ENCODE data around the gene NEK9.
"Not testable (repeated sequence)": the region's sequence is repeated elsewhere in the genome, so short reads cannot be mapped to it uniquely, and the experiment has no call there.

The NEK9 gene

GRCh38 chr14:75141967-75142366 is 15.1 kb upstream of the NEK9 start:
- Histone ChIP-seq H3K27me3 (ENCODE audit: control insufficient read depth, insufficient read depth, low read length) (no peaks in the 10 kb centered on the region), H3K4me3 (ENCODE audit: low read length) (no peak overlapping the region), H3K9ac (ENCODE audit: low read length) (no peak overlapping the region), H3K4me1 (ENCODE audit: control insufficient read depth, insufficient read depth, low read length) (peaks cover 11% of the 10 kb centered on the region), H3K36me3 (ENCODE audit: control insufficient read depth, insufficient read depth, low read length) (peaks cover 5% of the 10 kb centered on the region), H3K27ac (ENCODE audit: low read depth, low read length) (no peak overlapping the region)

DNA sequence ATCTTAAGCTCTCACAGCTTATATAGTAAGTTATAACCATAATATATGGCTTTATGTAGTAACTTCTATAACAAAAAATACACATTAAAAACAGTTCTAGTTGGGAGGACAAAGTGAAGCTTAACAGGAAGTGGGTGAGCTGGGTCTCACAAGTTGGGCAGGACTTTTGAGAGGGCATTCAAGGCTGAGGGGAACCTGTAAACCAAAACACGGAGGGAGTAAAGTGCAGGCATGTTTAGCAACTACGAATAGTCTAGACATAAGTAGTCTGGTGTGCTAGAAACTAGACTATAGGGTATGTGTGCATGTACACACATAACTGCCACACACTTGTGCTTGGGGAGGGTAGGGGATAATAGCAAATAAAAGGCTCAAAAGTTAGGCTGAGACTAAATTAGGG is 14.2 kb upstream of the NEK9 start:
- peaks cover 5% of the 10 kb centered on the region for H3K36me3 ChIP-seq (ENCODE audit: control insufficient read depth, insufficient read depth, low read length)
- H3K27me3 ChIP-seq (ENCODE audit: control insufficient read depth, insufficient read depth, low read length), result no peaks in the 10 kb centered on the region
- no peak overlapping the region for H3K4me3 ChIP-seq (ENCODE audit: low read length)
- H3K9ac ChIP-seq (ENCODE audit: low read length), result no peak overlapping the region
- no peak overlapping the region for H3K27ac ChIP-seq (ENCODE audit: low read depth, low read length)
- peaks cover 11% of the 10 kb centered on the region for H3K4me1 ChIP-seq (ENCODE audit: control insufficient read depth, insufficient read depth, low read length)

GRCh38 chr14:75140620-75141019 is 13.8 kb upstream of the NEK9 start:
- Histone ChIP-seq H3K4me3 (ENCODE audit: low read length) (no peak overlapping the region), H3K27me3 (ENCODE audit: control insufficient read depth, insufficient read depth, low read length) (no peaks in the 10 kb centered on the region), H3K4me1 (ENCODE audit: control insufficient read depth, insufficient read depth, low read length) (peaks cover 11% of the 10 kb centered on the region), H3K27ac (ENCODE audit: low read depth, low read length) (no peak overlapping the region), H3K36me3 (ENCODE audit: control insufficient read depth, insufficient read depth, low read length) (peaks cover 6% of the 10 kb centered on the region), H3K9ac (ENCODE audit: low read length) (no peak overlapping the region)

DNA sequence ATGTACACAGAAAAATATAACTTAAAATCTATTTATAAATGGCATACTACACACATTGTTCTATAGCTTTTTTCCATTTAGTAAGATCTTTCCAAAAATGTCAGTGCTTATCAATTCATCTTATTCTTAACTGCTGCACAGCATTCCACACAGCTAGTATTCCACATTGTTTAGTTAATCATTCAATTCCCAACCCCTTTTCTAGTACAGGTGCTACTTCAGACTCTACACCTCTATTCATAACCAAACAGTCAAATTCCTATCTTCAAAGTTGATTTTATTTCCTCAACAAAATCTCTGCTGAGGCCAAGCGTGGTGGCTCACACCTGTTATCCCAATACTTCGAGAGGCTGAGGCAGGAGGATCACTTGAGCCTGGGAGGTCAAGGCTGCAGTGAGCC is 12.3 kb upstream of the NEK9 start:
- Histone ChIP-seq H3K4me1 (ENCODE audit: control insufficient read depth, insufficient read depth, low read length) (peaks cover 11% of the 10 kb centered on the region), H3K27ac (ENCODE audit: low read depth, low read length) (no peak overlapping the region)

DNA sequence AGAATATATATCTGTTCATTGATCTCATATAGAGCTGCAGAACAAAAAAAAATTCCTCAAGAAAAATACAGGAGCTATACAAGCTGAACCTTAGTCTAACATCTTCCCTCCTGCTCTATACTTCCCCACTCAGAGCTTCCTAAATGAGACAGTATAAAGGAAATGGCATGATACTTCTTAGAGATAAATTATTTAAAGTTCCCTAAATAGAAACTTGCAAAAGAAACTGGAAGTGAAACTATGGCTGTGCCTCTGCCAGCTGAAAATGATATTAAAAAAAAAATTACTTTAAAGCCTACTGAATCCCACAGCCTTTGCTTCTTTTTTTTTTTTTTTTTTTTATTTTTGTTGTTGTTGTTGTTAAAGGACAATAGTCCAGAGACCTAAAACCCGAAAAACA is 11.6 kb upstream of the NEK9 start:
- Histone ChIP-seq H3K4me1 (ENCODE audit: control insufficient read depth, insufficient read depth, low read length) (peaks cover 11% of the 10 kb centered on the region), H3K27me3 (ENCODE audit: control insufficient read depth, insufficient read depth, low read length) (no peaks in the 10 kb centered on the region), H3K9ac (ENCODE audit: low read length) (no peak overlapping the region), H3K27ac (ENCODE audit: low read depth, low read length) (no peak overlapping the region), H3K36me3 (ENCODE audit: control insufficient read depth, insufficient read depth, low read length) (peaks cover 3% of the 10 kb centered on the region), H3K4me3 (ENCODE audit: low read length) (no peak overlapping the region)

More for the DNA sequence above, 12.3 kb upstream of the NEK9 start:
- Histone ChIP-seq H3K9ac (ENCODE audit: low read length) (no peak overlapping the region), H3K27me3 (ENCODE audit: control insufficient read depth, insufficient read depth, low read length) (no peaks in the 10 kb centered on the region), H3K36me3 (ENCODE audit: control insufficient read depth, insufficient read depth, low read length) (peaks cover 3% of the 10 kb centered on the region), H3K4me3 (ENCODE audit: low read length) (no peak overlapping the region)

DNA sequence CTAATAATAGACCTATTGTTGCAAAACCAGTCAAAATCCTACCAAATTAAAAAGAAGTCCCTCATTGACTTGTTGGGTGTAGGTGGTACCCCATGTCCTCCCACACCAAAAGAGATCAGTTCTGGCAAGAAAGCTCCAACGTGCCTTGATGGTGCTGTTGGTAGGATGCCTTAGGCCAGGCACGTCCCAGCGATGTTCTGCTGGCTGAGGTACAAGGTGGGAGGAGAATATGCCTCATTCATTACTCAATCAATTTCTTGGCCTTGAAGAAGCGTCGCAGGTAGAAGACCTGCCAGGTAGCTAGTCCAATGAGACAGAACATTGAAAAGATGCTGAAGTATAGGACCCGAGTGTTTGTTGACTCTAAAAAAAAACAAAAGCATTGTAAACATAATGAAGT is 7.8 kb upstream of the NEK9 start:
- no peak overlapping the region for H3K9ac ChIP-seq (ENCODE audit: low read length)
- H3K27ac ChIP-seq (ENCODE audit: low read depth, low read length), result no peak overlapping the region
- H3K4me3 ChIP-seq (ENCODE audit: low read length), result no peak overlapping the region
- H3K27me3 ChIP-seq (ENCODE audit: control insufficient read depth, insufficient read depth, low read length), result no peaks in the 10 kb centered on the region
- peaks cover 3% of the 10 kb centered on the region for H3K4me1 ChIP-seq (ENCODE audit: control insufficient read depth, insufficient read depth, low read length)
- peaks cover 8% of the 10 kb centered on the region for H3K36me3 ChIP-seq (ENCODE audit: control insufficient read depth, insufficient read depth, low read length)

DNA sequence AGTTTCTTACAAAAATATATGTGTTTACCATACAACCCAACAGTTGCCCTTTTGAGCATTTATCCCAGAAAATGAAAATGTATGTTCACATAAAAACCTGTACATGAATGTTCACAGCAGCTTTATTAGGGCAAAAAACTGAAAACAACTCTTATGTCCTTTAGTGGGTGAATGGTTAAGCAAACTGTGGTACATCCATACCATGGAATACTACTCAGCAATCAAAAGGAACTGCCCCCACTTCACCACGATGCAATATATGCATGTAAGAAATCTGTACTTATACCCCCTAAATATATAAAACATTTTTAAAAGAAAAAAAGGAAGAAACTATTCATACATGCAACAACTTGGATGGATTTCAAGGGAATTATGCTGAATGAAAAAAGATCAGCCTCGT is 6.7 kb upstream of the NEK9 start:
- H3K27ac ChIP-seq (ENCODE audit: low read depth, low read length), result no peak overlapping the region
- H3K4me1 ChIP-seq (ENCODE audit: control insufficient read depth, insufficient read depth, low read length), result peaks cover 5% of the 10 kb centered on the region
- no peaks in the 10 kb centered on the region for H3K27me3 ChIP-seq (ENCODE audit: control insufficient read depth, insufficient read depth, low read length)
- peaks cover 8% of the 10 kb centered on the region for H3K36me3 ChIP-seq (ENCODE audit: control insufficient read depth, insufficient read depth, low read length)
- H3K9ac ChIP-seq (ENCODE audit: low read length), result no peak overlapping the region
- no peak overlapping the region for H3K4me3 ChIP-seq (ENCODE audit: low read length)

GRCh38 chr14:75132382-75133086 is 5.7 kb upstream of the NEK9 start:
- Histone ChIP-seq H3K27me3 (ENCODE audit: control insufficient read depth, insufficient read depth, low read length) (no peaks in the 10 kb centered on the region), H3K36me3 (ENCODE audit: control insufficient read depth, insufficient read depth, low read length) (peaks cover 8% of the 10 kb centered on the region), H3K4me1 (ENCODE audit: control insufficient read depth, insufficient read depth, low read length) (peaks cover 6% of the 10 kb centered on the region), H3K27ac (ENCODE audit: low read depth, low read length) (no peak overlapping the region), H3K4me3 (ENCODE audit: low read length) (no peak overlapping the region), H3K9ac (ENCODE audit: low read length) (no peak overlapping the region)

- Histone ChIP-seq H3K4me1 (ENCODE audit: control insufficient read depth, insufficient read depth, low read length) (peaks cover 14% of the 10 kb centered on the region), H3K36me3 (ENCODE audit: control insufficient read depth, insufficient read depth, low read length) (peaks cover 6% of the 10 kb centered on the region), H3K27ac (ENCODE audit: low read depth, low read length) (no peak overlapping the region), H3K27me3 (ENCODE audit: control insufficient read depth, insufficient read depth, low read length) (no peaks in the 10 kb centered on the region), H3K4me3 (ENCODE audit: low read length) (no peak overlapping the region), H3K9ac (ENCODE audit: low read length) (no peak overlapping the region)
Measured at GRCh38 chr14:75128596-75128990, 1.7 kb upstream of the NEK9 start.

GRCh38 chr14:75127903-75128595 is 1.2 kb upstream of the NEK9 start:
- H3K27me3 ChIP-seq (ENCODE audit: control insufficient read depth, insufficient read depth, low read length), result no peaks in the 10 kb centered on the region
- no peak overlapping the region for H3K27ac ChIP-seq (ENCODE audit: low read depth, low read length)
- peak overlapping the region; percentile 39 for H3K9ac ChIP-seq (ENCODE audit: low read length)
- H3K4me1 ChIP-seq (ENCODE audit: control insufficient read depth, insufficient read depth, low read length), result peaks cover 14% of the 10 kb centered on the region
- H3K36me3 ChIP-seq (ENCODE audit: control insufficient read depth, insufficient read depth, low read length), result peaks cover 6% of the 10 kb centered on the region
- H3K4me3 ChIP-seq (ENCODE audit: low read length), result peak overlapping the region; percentile 73

DNA sequence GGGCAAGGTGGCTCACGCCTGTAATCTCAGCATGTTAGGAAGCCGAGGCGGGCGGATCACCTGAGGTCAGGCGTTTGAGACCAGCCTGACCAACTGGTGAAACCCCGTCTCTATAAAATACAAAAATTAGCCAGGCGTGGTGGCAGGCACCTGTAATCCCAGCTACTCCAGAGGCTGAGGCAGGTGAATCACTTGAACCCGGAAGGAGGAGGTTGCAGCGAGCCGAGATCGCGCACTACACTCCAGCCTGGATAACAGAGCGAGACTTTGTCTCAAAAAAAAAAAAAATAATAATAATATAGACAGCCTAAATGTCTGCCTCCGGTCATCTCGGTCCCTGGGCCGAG is 599 bp upstream of the NEK9 start:
- Histone ChIP-seq H3K4me3 (ENCODE audit: low read length) (peak overlapping the region; percentile 73), H3K9ac (ENCODE audit: low read length) (peak overlapping the region; percentile 39), H3K27ac (ENCODE audit: low read depth, low read length) (peak overlapping the region; percentile 91), H3K4me1 (ENCODE audit: control insufficient read depth, insufficient read depth, low read length) (peaks cover 14% of the 10 kb centered on the region)
- H3K27me3 ChIP-seq (ENCODE audit: control insufficient read depth, insufficient read depth, low read length); H3K36me3 ChIP-seq (ENCODE audit: control insufficient read depth, insufficient read depth, low read length): not testable (repeated sequence)

DNA sequence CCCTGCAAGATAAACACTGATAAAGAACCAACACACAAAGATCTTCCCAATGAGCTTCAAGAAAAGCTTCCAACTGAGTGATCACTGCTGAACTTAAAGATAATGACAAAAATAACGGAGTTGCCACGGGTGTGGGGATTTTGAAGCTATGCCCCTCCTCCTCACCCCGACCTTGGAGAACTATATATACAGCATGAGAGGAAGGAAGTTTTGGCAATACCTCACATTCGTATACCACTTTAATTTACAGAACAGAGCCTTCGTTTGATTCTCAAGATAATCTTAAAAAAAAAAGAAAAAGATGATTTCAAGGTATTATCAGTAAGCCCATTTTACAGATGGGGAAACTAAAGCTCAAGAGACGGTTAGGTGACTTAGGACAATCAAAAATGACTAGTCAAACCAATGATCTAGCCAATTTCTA is 715 bp downstream of the NEK9 start:
- peak overlapping the region; percentile 91 for H3K27ac ChIP-seq (ENCODE audit: low read depth, low read length)
- H3K4me3 ChIP-seq (ENCODE audit: low read length), result peak overlapping the region; percentile 73
- H3K4me1 ChIP-seq (ENCODE audit: control insufficient read depth, insufficient read depth, low read length), result peaks cover 14% of the 10 kb centered on the region

DNA sequence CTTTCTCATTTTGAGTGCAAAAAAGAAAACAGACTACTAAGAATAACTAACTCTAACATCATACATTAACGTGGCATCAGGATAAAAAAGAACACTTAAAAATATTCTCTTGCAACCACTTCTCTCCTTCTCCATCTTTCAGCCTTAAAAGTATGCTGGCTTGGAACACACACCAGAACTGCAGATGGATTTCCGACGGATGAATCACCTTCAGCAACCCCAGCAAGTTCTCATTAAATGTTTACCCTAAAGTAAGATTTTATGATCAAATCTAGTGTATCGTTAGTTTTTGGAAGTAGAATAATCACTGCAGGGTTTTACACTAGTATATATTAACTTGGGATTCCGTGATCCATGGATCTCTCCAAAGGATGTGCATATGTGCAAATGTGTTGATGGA is 1.2 kb downstream of the NEK9 start:
- H3K27me3 ChIP-seq (ENCODE audit: control insufficient read depth, insufficient read depth, low read length), result no peaks in the 10 kb centered on the region
- H3K4me3 ChIP-seq (ENCODE audit: low read length), result no peak overlapping the region
- peaks cover 14% of the 10 kb centered on the region for H3K4me1 ChIP-seq (ENCODE audit: control insufficient read depth, insufficient read depth, low read length)
- no peaks in the 10 kb centered on the region for H3K36me3 ChIP-seq (ENCODE audit: control insufficient read depth, insufficient read depth, low read length)
- H3K27ac ChIP-seq (ENCODE audit: low read depth, low read length), result peak overlapping the region; percentile 91
- no peak overlapping the region for H3K9ac ChIP-seq (ENCODE audit: low read length)

More for the DNA sequence above, 715 bp downstream of the NEK9 start:
- no peaks in the 10 kb centered on the region for H3K27me3 ChIP-seq (ENCODE audit: control insufficient read depth, insufficient read depth, low read length)
- H3K36me3 ChIP-seq (ENCODE audit: control insufficient read depth, insufficient read depth, low read length), result no peaks in the 10 kb centered on the region
- H3K9ac ChIP-seq (ENCODE audit: low read length), result peak overlapping the region; percentile 39
